ENCODE data around the gene LSM14A. TPM values are rescaled to one million over a fixed set of nuclear protein-coding genes. Genes with fewer than 3 reads are reported as not detected.
"Not testable (repeated sequence)": the region's sequence is repeated elsewhere in the genome, so short reads cannot be mapped to it uniquely, and the experiment has no call there.

The LSM14A gene
- total RNA-seq, 1 donor from 2014 or later, result 114 TPM

GRCh38 chr19:34226036-34226435 lies 53.7 kb downstream of the LSM14A start:
- intact Hi-C loops (cut with micrococcal nuclease), result no loop called here

GRCh38 chr19:34228347-34228746 lies 56.0 kb downstream of the LSM14A start:
- intact Hi-C loops (cut with micrococcal nuclease), result no loop called here

- intact Hi-C loops (cut with micrococcal nuclease), result no loop called here
These were observed 56.5 kb downstream of the LSM14A start for GRCh38 chr19:34228762-34229161.

GRCh38 chr19:34229721-34230120 lies 57.4 kb downstream of the LSM14A start:
- intact Hi-C loops (cut with micrococcal nuclease), result no loop called here

- intact Hi-C loops (cut with micrococcal nuclease), result no loop called here
These were observed 58.5 kb downstream of the LSM14A start for GRCh38 chr19:34230820-34231219.

- intact Hi-C loops (cut with micrococcal nuclease), result no loop called here
These were observed 59.1 kb downstream of the LSM14A start for GRCh38 chr19:34231439-34231838.

- intact Hi-C loops (cut with micrococcal nuclease), result no loop called here
These were observed 60.5 kb downstream of the LSM14A start for GRCh38 chr19:34232566-34233481.

GRCh38 chr19:34235425-34235940 lies 63.2 kb downstream of the LSM14A start:
- intact Hi-C loops (cut with micrococcal nuclease), result no loop called here

- intact Hi-C loops (cut with micrococcal nuclease), result no loop called here
These were observed 64.0 kb downstream of the LSM14A start for GRCh38 chr19:34236035-34236987.

GRCh38 chr19:34237283-34237682 lies 65.0 kb downstream of the LSM14A start:
- intact Hi-C loops (cut with micrococcal nuclease), result no loop called here

GRCh38 chr19:34237939-34238338 lies 65.6 kb downstream of the LSM14A start:
- intact Hi-C loops (cut with micrococcal nuclease), result no loop called here

- intact Hi-C loops (cut with micrococcal nuclease), result no loop called here
These were observed 69.4 kb downstream of the LSM14A start for GRCh38 chr19:34241513-34242337.

GRCh38 chr19:34243138-34243875 lies 71.0 kb downstream of the LSM14A start:
- intact Hi-C loops (cut with micrococcal nuclease), result not testable (repeated sequence)

- intact Hi-C loops (cut with micrococcal nuclease), result no loop called here
These were observed 71.7 kb downstream of the LSM14A start for GRCh38 chr19:34243876-34244578.

- intact Hi-C loops (cut with micrococcal nuclease), result no loop called here
These were observed 72.5 kb downstream of the LSM14A start for GRCh38 chr19:34244611-34245299.

- intact Hi-C loops (cut with micrococcal nuclease), result no loop called here
These were observed 74.0 kb downstream of the LSM14A start for GRCh38 chr19:34246340-34246739.

GRCh38 chr19:34248941-34249340 lies 76.6 kb downstream of the LSM14A start:
- intact Hi-C loops (cut with micrococcal nuclease), result no loop called here

- intact Hi-C loops (cut with micrococcal nuclease), result loop anchor here (5.0 to 10.0 kb wide), 2 partner anchors 84 to 172 kb away; partner anchors contain the start of gene UBA2
These were observed 80.9 kb downstream of the LSM14A start for GRCh38 chr19:34253167-34253566.

- intact Hi-C loops (cut with micrococcal nuclease), result loop anchor here (5.0 to 10.0 kb wide), 2 partner anchors 84 to 171 kb away; partner anchors contain the start of gene UBA2
These were observed 81.4 kb downstream of the LSM14A start for GRCh38 chr19:34253681-34254045.

Data from T-helper 2 cell treated with Interferon-gamma antibody and Interleukin-4, amounts not matched to agents 100 ng/mL and 5 ng/mL, for 36 hours (primary cell).